Caco-2 (cell line): ENCODE data around the gene MCUB. TPM values are rescaled to one million over a fixed set of nuclear protein-coding genes. Genes with fewer than 3 reads are reported as not detected.

Source experiments
- BruUV-seq: library from RNA; stranded (reverse); fragments of 400-500 nt; replicated peaks from 2 replicates; lab custom pipeline; 2021; lab: Mats Ljungman, UMichigan
- CTCF ChIA-PET: fragments of 300-600 bp; sonication (Branson Sonifier 250); formaldehyde crosslinking; loops from one replicate; lab custom pipeline; 2022; ENCODE audit warnings: antibody characterized with exemption; lab: Charles Lee
- POLR2A ChIA-PET: fragments of 300-600 bp; sonication (Branson Sonifier 250); formaldehyde crosslinking; loops from one replicate; lab custom pipeline; 2022; ENCODE audit warnings: antibody characterized with exemption; lab: Charles Lee
- DNase-seq, 2 experiments: peaks; one replicate each; pipeline versions ENCODE4 v3.0.0 to v3.0.0-alpha.2; 2020 to 2022
- H3K27me3 ChIP-seq: replicated peaks from 2 replicates; pipeline ENCODE4 v1.6.0; 2011; ENCODE audit warnings: low read length; ENCODE audit not compliant: control insufficient read depth, insufficient read depth
- H3K36me3 ChIP-seq: 2 replicates; pipeline ENCODE4 v1.5.1; 2011; ENCODE audit warnings: low read length; ENCODE audit not compliant: control insufficient read depth, insufficient read depth
- H3K4me1 ChIP-seq: fragments of 250-450 bp; sonication (Bioruptor Pico); 2 replicates; pipeline ENCODE4 v1.5.1; 2020; ENCODE audit warnings: mild to moderate bottlenecking
- H3K4me3 ChIP-seq: 2 replicates; pipeline ENCODE4 v1.5.1; 2011; ENCODE audit warnings: low read depth, mild to moderate bottlenecking, control low read depth, low read length
- H3K9me3 ChIP-seq: fragments of 250-450 bp; sonication (Bioruptor Pico); 2 replicates; pipeline ENCODE4 v1.5.1; 2020; ENCODE audit warnings: mild to moderate bottlenecking, moderate library complexity
- H3K27ac Mint-ChIP-seq: one replicate; pipeline ENCODE4 v1.8.0; 2022; ENCODE audit warnings: mixed read lengths; ENCODE audit not compliant: unreplicated experiment
- H3K27me3 Mint-ChIP-seq: one replicate; pipeline ENCODE4 v1.8.0; 2022; ENCODE audit warnings: mixed read lengths; ENCODE audit not compliant: insufficient read depth, unreplicated experiment
- H3K36me3 Mint-ChIP-seq: one replicate; pipeline ENCODE4 v1.8.0; 2022; ENCODE audit warnings: mild to moderate bottlenecking, mixed read lengths; ENCODE audit not compliant: insufficient read depth, unreplicated experiment
- H3K4me1 Mint-ChIP-seq: one replicate; pipeline ENCODE4 v1.8.0; 2022; ENCODE audit warnings: low read depth, mixed read lengths; ENCODE audit not compliant: unreplicated experiment
- H3K4me3 Mint-ChIP-seq: one replicate; pipeline ENCODE4 v1.8.0; 2022; ENCODE audit warnings: mild to moderate bottlenecking, moderate library complexity, mixed read lengths; ENCODE audit not compliant: unreplicated experiment
- H3K9me3 Mint-ChIP-seq: one replicate; pipeline ENCODE4 v1.8.0; 2022; ENCODE audit warnings: mixed read lengths; ENCODE audit not compliant: unreplicated experiment
- CTCF ChIP-seq, 2 experiments: fragments of 200-600 bp in 1 of 2; IDR thresholded peaks; 1 replicate in 1 of 2; 2 replicates in 1 of 2; pipeline versions ENCODE4 v1.5.1 to v1.8.0; 2011 to 2022; ENCODE audit warnings: antibody characterized with exemption in 1 of 2, control low read depth in 1 of 2, inconsistent platforms in 1 of 2, low read depth in 1 of 2, low read length in 1 of 2, mild to moderate bottlenecking in 1 of 2, moderate library complexity in 1 of 2; ENCODE audit not compliant: insufficient read depth in 1 of 2, severe bottlenecking in 1 of 2, unreplicated experiment in 1 of 2
- intact Hi-C: fragments of 100-400 bp; cut with micrococcal nuclease; formaldehyde crosslinking; loops from one replicate; pipeline ENCODE4 v1.10.0; 2022; ENCODE audit not compliant: unreplicated experiment
- total RNA-seq: library from RNA; stranded (reverse); gene quantifications from 2 replicates; pipeline ENCODE4 v1.2.3, GENCODE V29; 2022

The MCUB gene
- total RNA-seq, 1 experiment from 2014 or later = 3.6 TPM

- no peak for TF ChIP-seq CTCF (IDR thresholded peaks at IDR 0.05; ENCODE audit: insufficient read depth in 1 of 2, low read depth in 1 of 2, low read length in 1 of 2, severe bottlenecking in 1 of 2, unreplicated experiment in 1 of 2)
- no TSS peak for BruUV-seq
- Mint-ChIP-seq H3K9me3 (no peaks in the 10 kb centered on the region), H3K36me3 (no peaks in the 10 kb centered on the region), H3K27ac (no peak overlapping the region), H3K4me3 (no peak overlapping the region), H3K4me1 (no peaks in the 10 kb centered on the region), H3K27me3 (peaks cover 6% of the 10 kb centered on the region)
- intact Hi-C loops = no loop called here
- no peaks in the 10 kb centered on the region for H3K9me3 ChIP-seq
- no peak overlapping the region for H3K4me3 ChIP-seq
- H3K4me1 ChIP-seq = no peaks in the 10 kb centered on the region
- no peaks in the 10 kb centered on the region for H3K36me3 ChIP-seq
- CTCF ChIA-PET = no interaction called here
- H3K27me3 ChIP-seq = no peaks in the 10 kb centered on the region
- no peak for DNase-seq
- POLR2A ChIA-PET = no interaction called here
These were observed 88.4 kb downstream of the MCUB start for GRCh38 chr4:109648266-109648996.

GRCh38 chr4:109648997-109649575 is 89.0 kb downstream of the MCUB start:
- Mint-ChIP-seq H3K27ac (no peak overlapping the region), H3K4me1 (no peaks in the 10 kb centered on the region), H3K27me3 (peaks cover 6% of the 10 kb centered on the region), H3K9me3 (no peaks in the 10 kb centered on the region), H3K36me3 (no peaks in the 10 kb centered on the region), H3K4me3 (no peak overlapping the region)
- H3K36me3 ChIP-seq = no peaks in the 10 kb centered on the region
- BruUV-seq = no TSS peak
- ChIA-PET CTCF (no interaction called here), POLR2A (no interaction called here)
- H3K4me1 ChIP-seq = no peaks in the 10 kb centered on the region
- no peak for DNase-seq
- no peaks in the 10 kb centered on the region for H3K9me3 ChIP-seq
- H3K4me3 ChIP-seq = no peak overlapping the region
- no peaks in the 10 kb centered on the region for H3K27me3 ChIP-seq
- intact Hi-C loops = no loop called here
- TF ChIP-seq CTCF (IDR thresholded peaks at IDR 0.05; ENCODE audit: insufficient read depth in 1 of 2, low read depth in 1 of 2, low read length in 1 of 2, severe bottlenecking in 1 of 2, unreplicated experiment in 1 of 2) = no peak

- H3K27ac Mint-ChIP-seq = no peak overlapping the region
- BruUV-seq = no TSS peak
- CTCF ChIA-PET = no interaction called here
- TF ChIP-seq CTCF (IDR thresholded peaks at IDR 0.05; ENCODE audit: insufficient read depth in 1 of 2, low read depth in 1 of 2, low read length in 1 of 2, severe bottlenecking in 1 of 2, unreplicated experiment in 1 of 2) = no peak
- no peaks in the 10 kb centered on the region for H3K4me1 Mint-ChIP-seq
- H3K9me3 Mint-ChIP-seq = no peaks in the 10 kb centered on the region
- Histone ChIP-seq H3K36me3 (no peaks in the 10 kb centered on the region), H3K9me3 (no peaks in the 10 kb centered on the region), H3K27me3 (no peaks in the 10 kb centered on the region), H3K4me1 (no peaks in the 10 kb centered on the region), H3K4me3 (no peak overlapping the region)
- H3K27me3 Mint-ChIP-seq = peaks cover 4% of the 10 kb centered on the region
- H3K36me3 Mint-ChIP-seq = no peaks in the 10 kb centered on the region
- H3K4me3 Mint-ChIP-seq = no peak overlapping the region
- intact Hi-C loops = no loop called here
- DNase-seq = no peak
- POLR2A ChIA-PET = no interaction called here
These were observed 89.8 kb downstream of the MCUB start for GRCh38 chr4:109649872-109650271.
